ENCODE measurements around the gene LGR6.

LGR6 gene

GRCh38 chr1:202268032-202268431 lies 74.4 kb downstream of the LGR6 start:
- no peak for TF ChIP-seq SUZ12 (IDR thresholded peaks at IDR 0.05; ENCODE audit: extremely low read depth, insufficient read depth, insufficient read length)
- no peak for TF ChIP-seq ZNF274 (IDR thresholded peaks at IDR 0.05; ENCODE audit: low read depth, low read length)
- TF ChIP-seq YY1 (IDR thresholded peaks at IDR 0.05; ENCODE audit: insufficient read depth, insufficient read length) = no peak
- Histone ChIP-seq H3K27me3 (ENCODE audit: insufficient read depth, insufficient read length) (no peaks in the 10 kb centered on the region), H3K36me3 (ENCODE audit: insufficient read depth, insufficient read length, low read length) (no peaks in the 10 kb centered on the region), H3K4me3 (ENCODE audit: insufficient read length, low read depth) (no peak overlapping the region), H3K9ac (ENCODE audit: insufficient read length, low read depth) (no peak overlapping the region), H3K4me1 (ENCODE audit: insufficient read depth, insufficient read length) (peaks cover 4% of the 10 kb centered on the region), H3K9me3 (ENCODE audit: insufficient read depth, low read length) (no peaks in the 10 kb centered on the region)
- no peak for DNase-seq (ENCODE audit: low read depth, low spot score)

DNA sequence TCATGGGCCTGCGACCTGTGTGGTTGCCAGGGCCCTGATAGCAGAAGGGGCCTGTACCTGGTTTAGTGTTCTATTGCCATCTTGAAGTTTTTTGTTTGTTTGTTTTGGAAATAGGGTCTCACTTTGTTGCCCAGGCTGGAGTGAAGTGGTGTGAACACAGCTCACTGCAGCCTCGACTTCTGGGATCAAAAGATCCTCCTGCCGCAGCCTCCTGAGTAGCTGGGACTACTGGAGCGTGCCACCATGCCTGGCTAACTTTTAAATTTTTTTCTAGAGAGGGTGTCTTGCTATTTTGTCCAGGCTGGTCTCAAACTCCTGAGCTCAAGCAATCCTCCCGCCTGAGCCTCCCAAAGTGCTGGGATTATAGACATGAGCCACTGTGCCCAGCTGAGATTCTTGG lies 75.2 kb downstream of the LGR6 start:
- H3K9ac ChIP-seq (ENCODE audit: insufficient read length, low read depth) = no peak overlapping the region
- H3K4me1 ChIP-seq (ENCODE audit: insufficient read depth, insufficient read length) = peaks cover 4% of the 10 kb centered on the region
- no peaks in the 10 kb centered on the region for H3K36me3 ChIP-seq (ENCODE audit: insufficient read depth, insufficient read length, low read length)
- no peak for TF ChIP-seq ZNF274 (IDR thresholded peaks at IDR 0.05; ENCODE audit: low read depth, low read length)
- TF ChIP-seq YY1 (IDR thresholded peaks at IDR 0.05; ENCODE audit: insufficient read depth, insufficient read length) = no peak
- no peaks in the 10 kb centered on the region for H3K27me3 ChIP-seq (ENCODE audit: insufficient read depth, insufficient read length)
- no peak for DNase-seq (ENCODE audit: low read depth, low spot score)
- H3K9me3 ChIP-seq (ENCODE audit: insufficient read depth, low read length) = no peaks in the 10 kb centered on the region
- no peak overlapping the region for H3K4me3 ChIP-seq (ENCODE audit: insufficient read length, low read depth)

DNA sequence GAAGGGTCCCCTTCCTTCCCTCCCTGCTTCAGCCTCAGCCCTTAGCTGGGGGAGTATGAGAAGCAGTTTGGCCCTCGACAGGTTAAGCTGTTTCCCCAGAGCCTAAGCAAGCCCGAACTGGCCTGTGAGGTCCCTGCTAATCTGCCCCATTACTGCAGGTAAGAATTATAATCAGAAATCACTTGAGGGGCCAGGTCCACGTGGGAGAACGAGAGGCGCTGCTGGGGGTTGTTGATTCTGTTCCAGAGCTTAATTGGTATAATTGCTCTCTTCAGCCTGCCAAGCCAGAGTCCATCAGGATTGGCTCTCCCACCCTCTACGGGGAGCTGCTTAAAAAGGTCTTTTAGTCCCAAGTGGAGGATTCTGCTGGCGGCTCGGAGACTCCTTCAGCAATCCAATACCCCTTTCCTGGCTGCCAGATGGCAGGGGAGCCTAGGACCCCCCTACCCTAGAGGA lies 77.3 kb downstream of the LGR6 start:
- no peak for DNase-seq (ENCODE audit: low read depth, low spot score)
- H3K4me1 ChIP-seq (ENCODE audit: insufficient read depth, insufficient read length) = no peaks in the 10 kb centered on the region

DNA sequence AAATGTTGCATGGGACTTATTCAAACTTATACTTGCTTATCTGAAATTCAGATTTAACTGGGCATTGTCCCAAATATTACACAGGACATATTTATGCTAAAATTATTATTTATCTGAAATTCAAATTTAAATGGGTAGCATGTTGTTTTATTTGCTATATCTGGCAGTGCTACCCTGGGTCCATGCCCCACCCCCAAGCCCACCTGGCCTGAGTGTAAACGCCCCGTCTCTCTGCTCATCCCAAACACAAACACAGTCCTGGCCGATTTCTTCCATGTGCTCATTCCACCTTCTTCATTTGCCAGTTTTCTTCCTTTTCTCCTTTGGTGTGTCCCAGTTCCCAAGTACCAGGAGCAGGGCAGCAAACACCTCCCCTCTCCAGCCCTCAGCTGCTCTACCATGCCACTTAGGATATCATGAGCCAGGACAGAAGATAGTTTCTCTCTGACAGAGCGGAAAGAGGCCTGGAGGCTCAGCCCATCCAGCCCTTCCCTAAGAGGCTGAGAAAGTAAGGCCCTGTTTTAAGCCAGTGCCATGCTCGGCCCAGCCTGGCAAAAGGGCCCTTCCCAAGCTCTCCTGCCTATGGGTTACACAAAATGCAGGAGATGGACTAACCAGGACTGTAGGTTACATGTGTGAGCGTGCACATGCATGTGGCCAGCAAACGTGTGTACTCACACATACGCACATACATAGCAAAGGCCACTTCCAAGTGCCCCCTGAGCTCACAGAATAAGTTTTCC lies 78.7 kb downstream of the LGR6 start:
- Histone ChIP-seq H3K9ac (ENCODE audit: insufficient read length, low read depth) (no peak overlapping the region), H3K4me3 (ENCODE audit: insufficient read length, low read depth) (no peak overlapping the region), H3K27me3 (ENCODE audit: insufficient read depth, insufficient read length) (no peaks in the 10 kb centered on the region), H3K9me3 (ENCODE audit: insufficient read depth, low read length) (no peaks in the 10 kb centered on the region), H3K4me1 (ENCODE audit: insufficient read depth, insufficient read length) (no peaks in the 10 kb centered on the region), H3K36me3 (ENCODE audit: insufficient read depth, insufficient read length, low read length) (no peaks in the 10 kb centered on the region)
- TF ChIP-seq SUZ12 (IDR thresholded peaks at IDR 0.05; ENCODE audit: extremely low read depth, insufficient read depth, insufficient read length) = no peak
- TF ChIP-seq YY1 (IDR thresholded peaks at IDR 0.05; ENCODE audit: insufficient read depth, insufficient read length) = no peak
- no peak for TF ChIP-seq ZNF274 (IDR thresholded peaks at IDR 0.05; ENCODE audit: low read depth, low read length)
- no peak for DNase-seq (ENCODE audit: low read depth, low spot score)

More for the DNA sequence above, 77.3 kb downstream of the LGR6 start:
- no peak overlapping the region for H3K9ac ChIP-seq (ENCODE audit: insufficient read length, low read depth)
- no peak overlapping the region for H3K4me3 ChIP-seq (ENCODE audit: insufficient read length, low read depth)
- no peaks in the 10 kb centered on the region for H3K9me3 ChIP-seq (ENCODE audit: insufficient read depth, low read length)
- no peak for TF ChIP-seq ZNF274 (IDR thresholded peaks at IDR 0.05; ENCODE audit: low read depth, low read length)
- TF ChIP-seq SUZ12 (IDR thresholded peaks at IDR 0.05; ENCODE audit: extremely low read depth, insufficient read depth, insufficient read length) = no peak
- TF ChIP-seq YY1 (IDR thresholded peaks at IDR 0.05; ENCODE audit: insufficient read depth, insufficient read length) = no peak
- H3K36me3 ChIP-seq (ENCODE audit: insufficient read depth, insufficient read length, low read length) = no peaks in the 10 kb centered on the region
- H3K27me3 ChIP-seq (ENCODE audit: insufficient read depth, insufficient read length) = no peaks in the 10 kb centered on the region

- no peak for DNase-seq (ENCODE audit: low read depth, low spot score)
- H3K27me3 ChIP-seq (ENCODE audit: insufficient read depth, insufficient read length) = no peaks in the 10 kb centered on the region
Observed at GRCh38 chr1:202274611-202275010, 81.0 kb downstream of the LGR6 start.

GRCh38 chr1:202275061-202275770 lies 81.6 kb downstream of the LGR6 start:
- H3K4me1 ChIP-seq (ENCODE audit: insufficient read depth, insufficient read length) = no peaks in the 10 kb centered on the region
- no peak overlapping the region for H3K9ac ChIP-seq (ENCODE audit: insufficient read length, low read depth)
- H3K4me3 ChIP-seq (ENCODE audit: insufficient read length, low read depth) = no peak overlapping the region
- no peaks in the 10 kb centered on the region for H3K36me3 ChIP-seq (ENCODE audit: insufficient read depth, insufficient read length, low read length)
- no peaks in the 10 kb centered on the region for H3K9me3 ChIP-seq (ENCODE audit: insufficient read depth, low read length)
- H3K27me3 ChIP-seq (ENCODE audit: insufficient read depth, insufficient read length) = no peaks in the 10 kb centered on the region
- no peak for DNase-seq (ENCODE audit: low read depth, low spot score)
- no peak for TF ChIP-seq SUZ12 (IDR thresholded peaks at IDR 0.05; ENCODE audit: extremely low read depth, insufficient read depth, insufficient read length)
- no peak for TF ChIP-seq YY1 (IDR thresholded peaks at IDR 0.05; ENCODE audit: insufficient read depth, insufficient read length)
- TF ChIP-seq ZNF274 (IDR thresholded peaks at IDR 0.05; ENCODE audit: low read depth, low read length) = no peak

More at GRCh38 chr1:202274611-202275010, 81.0 kb downstream of the LGR6 start:
- Histone ChIP-seq H3K4me3 (ENCODE audit: insufficient read length, low read depth) (no peak overlapping the region), H3K9ac (ENCODE audit: insufficient read length, low read depth) (no peak overlapping the region), H3K9me3 (ENCODE audit: insufficient read depth, low read length) (no peaks in the 10 kb centered on the region), H3K4me1 (ENCODE audit: insufficient read depth, insufficient read length) (no peaks in the 10 kb centered on the region), H3K36me3 (ENCODE audit: insufficient read depth, insufficient read length, low read length) (no peaks in the 10 kb centered on the region)
- TF ChIP-seq SUZ12 (IDR thresholded peaks at IDR 0.05; ENCODE audit: extremely low read depth, insufficient read depth, insufficient read length) (no peak), YY1 (IDR thresholded peaks at IDR 0.05; ENCODE audit: insufficient read depth, insufficient read length) (no peak), ZNF274 (IDR thresholded peaks at IDR 0.05; ENCODE audit: low read depth, low read length) (no peak)

- Histone ChIP-seq H3K36me3 (ENCODE audit: insufficient read depth, insufficient read length, low read length) (no peaks in the 10 kb centered on the region), H3K4me1 (ENCODE audit: insufficient read depth, insufficient read length) (peaks cover 6% of the 10 kb centered on the region), H3K9ac (ENCODE audit: insufficient read length, low read depth) (no peak overlapping the region), H3K27me3 (ENCODE audit: insufficient read depth, insufficient read length) (no peaks in the 10 kb centered on the region), H3K9me3 (ENCODE audit: insufficient read depth, low read length) (no peaks in the 10 kb centered on the region), H3K4me3 (ENCODE audit: insufficient read length, low read depth) (no peak overlapping the region)
- TF ChIP-seq YY1 (IDR thresholded peaks at IDR 0.05; ENCODE audit: insufficient read depth, insufficient read length) = no peak
- TF ChIP-seq ZNF274 (IDR thresholded peaks at IDR 0.05; ENCODE audit: low read depth, low read length) = no peak
- no peak for TF ChIP-seq SUZ12 (IDR thresholded peaks at IDR 0.05; ENCODE audit: extremely low read depth, insufficient read depth, insufficient read length)
- no peak for DNase-seq (ENCODE audit: low read depth, low spot score)
Observed at GRCh38 chr1:202276081-202276715, 82.6 kb downstream of the LGR6 start.

All from NT2/D1 (cell line).